Measurements from ENCODE around the gene B4GALT5. TPM values are rescaled to one million over a fixed set of nuclear protein-coding genes. Genes with fewer than 3 reads are reported as not detected.
"Not testable (repeated sequence)": the region's sequence is repeated elsewhere in the genome, so short reads cannot be mapped to it uniquely, and the experiment has no call there.

Gene B4GALT5, protein sequence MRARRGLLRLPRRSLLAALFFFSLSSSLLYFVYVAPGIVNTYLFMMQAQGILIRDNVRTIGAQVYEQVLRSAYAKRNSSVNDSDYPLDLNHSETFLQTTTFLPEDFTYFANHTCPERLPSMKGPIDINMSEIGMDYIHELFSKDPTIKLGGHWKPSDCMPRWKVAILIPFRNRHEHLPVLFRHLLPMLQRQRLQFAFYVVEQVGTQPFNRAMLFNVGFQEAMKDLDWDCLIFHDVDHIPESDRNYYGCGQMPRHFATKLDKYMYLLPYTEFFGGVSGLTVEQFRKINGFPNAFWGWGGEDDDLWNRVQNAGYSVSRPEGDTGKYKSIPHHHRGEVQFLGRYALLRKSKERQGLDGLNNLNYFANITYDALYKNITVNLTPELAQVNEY
- total RNA-seq (2014; rRNA removed) = 29.1 and 31.5 TPM in 2 replicates
- polyA plus RNA-seq (2012) = 12.1 TPM

DNA sequence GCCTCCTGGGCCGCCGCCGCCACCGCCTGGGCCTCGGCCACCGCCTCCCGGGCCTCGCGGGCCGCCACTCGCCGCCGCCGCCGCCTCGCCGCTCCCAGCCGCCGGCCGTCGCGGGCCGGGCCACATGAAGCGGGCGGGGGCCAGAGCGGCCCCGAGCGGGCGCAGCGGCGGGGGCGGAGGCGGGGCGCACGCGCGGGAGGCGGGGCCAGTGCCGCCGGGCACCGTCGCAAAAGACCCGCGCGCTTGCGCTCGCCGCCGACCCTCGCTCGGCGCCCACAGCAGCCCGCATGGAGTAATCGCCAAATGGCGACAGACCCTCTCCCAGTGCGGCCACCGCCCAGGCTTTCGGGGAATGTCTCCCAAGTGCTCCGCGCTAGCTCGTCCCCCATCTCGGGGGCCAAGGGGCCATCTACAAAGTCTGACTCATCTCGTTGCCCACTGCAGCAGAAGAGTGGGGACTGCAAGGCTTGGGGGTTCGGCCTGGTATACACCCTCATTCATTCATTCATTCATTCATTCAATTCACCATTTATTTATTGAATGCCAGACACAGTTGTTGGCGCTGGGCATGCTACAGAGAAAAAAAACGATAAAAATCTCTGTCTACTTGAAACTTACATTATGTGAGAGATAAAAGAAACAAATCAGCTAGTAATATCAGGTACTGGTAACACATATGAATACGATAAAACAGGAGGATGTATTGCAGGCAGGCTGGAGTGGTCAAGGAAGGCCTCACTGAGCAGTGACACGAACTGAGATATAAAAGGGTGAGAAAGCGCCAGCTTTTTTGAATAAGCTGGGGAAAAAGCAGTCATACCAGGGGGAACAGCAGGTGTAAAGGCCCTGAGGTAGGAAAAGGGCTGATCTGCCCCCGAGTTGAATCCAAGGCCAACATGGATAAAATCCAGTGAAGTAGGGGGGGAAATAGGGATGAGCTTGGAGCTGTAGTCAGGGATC is at the start of gene B4GALT5:
Gene B4GALT5 (minus strand): TSS at position 126 of the 960 bp plus-strand sequence. CDS start 188 bp downstream, outside the sequence.
- DNase-seq (ENCODE audit: low read depth) = peak; percentile 79

DNA sequence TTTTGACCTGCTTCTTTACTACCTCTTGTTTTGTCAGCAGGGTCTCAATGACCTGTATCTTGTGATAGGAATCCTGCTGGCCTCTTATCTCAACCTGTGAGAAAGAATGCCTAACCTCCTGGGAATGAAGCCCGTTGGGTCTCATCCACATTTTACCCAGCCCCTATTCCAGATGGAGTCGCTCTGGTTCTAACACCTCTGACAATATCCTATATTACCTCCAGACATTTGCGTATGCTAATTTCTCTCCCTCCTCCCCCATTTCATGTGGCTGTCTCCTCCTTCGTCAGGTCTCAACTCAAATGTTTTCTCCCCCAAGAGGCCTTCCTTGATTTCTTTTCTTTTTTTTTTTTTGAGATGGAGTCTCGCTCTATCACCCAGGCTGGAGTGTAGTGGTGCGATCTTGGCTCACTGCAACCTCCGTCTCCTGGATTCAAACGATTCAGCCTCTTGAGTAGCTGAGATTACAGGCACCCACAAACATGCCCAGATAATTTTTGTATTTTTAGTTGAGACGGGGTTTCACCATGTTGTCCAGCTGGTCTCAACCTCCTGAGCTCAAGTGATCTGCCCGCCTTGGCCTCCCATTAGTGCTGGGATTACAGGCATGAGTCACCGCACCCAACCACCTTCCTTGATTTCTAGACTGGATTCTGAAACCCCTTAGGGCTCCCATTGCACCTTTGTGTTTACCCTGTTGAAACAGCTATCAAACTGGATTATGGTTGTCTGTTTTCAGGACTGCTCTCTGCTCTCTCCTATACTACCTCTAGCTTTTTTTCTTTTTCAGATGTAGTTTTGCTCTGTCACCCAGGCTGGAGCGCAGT is 49.5 kb upstream of the B4GALT5 start:
- no peak for DNase-seq (ENCODE audit: low read depth)

DNA sequence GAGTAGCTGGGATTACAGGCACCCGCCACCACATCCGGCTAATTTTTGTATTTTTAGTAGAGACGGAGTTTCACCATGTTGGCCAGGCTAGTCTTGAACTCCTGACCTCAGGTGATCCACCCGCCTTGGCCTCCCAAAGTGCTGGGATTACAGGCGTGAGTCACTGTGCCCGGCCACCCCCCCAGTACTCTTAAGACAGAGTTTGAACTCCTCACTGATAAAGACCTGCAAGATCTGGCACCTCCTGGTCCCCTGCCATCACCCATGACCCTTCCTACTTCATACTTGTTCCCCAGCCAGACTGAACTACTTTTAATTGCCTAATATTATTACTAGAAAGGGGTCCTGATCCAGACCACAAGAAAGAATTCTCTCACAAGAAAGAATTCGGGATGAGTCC is 48.2 kb upstream of the B4GALT5 start:
- not testable (repeated sequence) for DNase-seq (ENCODE audit: low read depth)

DNA sequence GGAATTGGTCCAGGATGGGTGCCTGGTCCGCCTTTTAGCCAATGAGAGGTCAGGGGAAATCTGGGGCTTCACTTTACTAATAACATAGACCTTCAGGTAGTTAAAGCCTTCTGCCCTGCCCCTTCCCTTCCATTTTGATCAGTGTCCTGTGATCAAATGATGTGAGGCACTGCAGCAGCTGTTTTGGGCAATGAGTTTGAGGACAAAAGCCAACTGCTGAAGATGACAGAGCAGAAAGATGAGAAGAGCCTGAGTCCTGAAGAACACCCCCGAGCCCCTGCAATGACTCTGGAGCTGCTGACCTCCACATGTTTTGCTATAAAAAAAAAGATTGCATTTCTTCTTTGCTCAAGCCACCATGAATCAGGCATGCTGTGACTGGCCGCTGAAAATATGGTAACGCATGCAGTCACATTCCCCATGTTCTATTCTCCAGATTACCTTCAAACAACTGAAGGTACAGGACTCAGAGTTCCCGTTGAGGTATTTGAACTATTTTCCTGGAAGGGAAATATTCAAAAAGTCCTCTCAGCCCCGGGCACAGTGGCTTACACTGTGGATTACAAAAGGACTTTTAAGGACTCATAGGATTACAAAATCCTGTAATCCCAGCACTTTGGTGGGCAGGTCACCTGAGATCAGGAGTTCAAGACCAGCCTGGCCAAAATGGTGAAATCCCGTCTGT is 45.7 kb upstream of the B4GALT5 start:
- DNase-seq (ENCODE audit: low read depth) = no peak

DNA sequence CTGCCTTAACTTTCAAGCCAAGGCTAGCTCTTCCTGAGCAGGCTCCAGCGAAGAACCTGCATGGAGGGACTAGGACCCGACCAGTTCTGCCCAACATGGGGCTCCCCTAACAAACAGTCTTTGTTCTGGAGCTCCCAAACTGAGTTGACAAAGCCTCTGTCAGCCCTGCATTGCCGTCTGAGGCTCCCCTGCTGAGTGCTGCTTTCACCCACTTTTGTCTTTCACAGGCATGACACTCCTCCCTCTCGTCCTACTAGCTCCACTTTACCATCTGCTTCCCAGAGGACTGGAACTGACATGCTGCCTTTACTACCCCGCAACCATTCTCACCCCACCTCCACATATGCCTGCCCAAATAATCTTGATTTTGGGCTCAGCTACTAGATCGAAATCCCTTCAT is 45.1 kb upstream of the B4GALT5 start:
- no peak for DNase-seq (ENCODE audit: low read depth)

DNA sequence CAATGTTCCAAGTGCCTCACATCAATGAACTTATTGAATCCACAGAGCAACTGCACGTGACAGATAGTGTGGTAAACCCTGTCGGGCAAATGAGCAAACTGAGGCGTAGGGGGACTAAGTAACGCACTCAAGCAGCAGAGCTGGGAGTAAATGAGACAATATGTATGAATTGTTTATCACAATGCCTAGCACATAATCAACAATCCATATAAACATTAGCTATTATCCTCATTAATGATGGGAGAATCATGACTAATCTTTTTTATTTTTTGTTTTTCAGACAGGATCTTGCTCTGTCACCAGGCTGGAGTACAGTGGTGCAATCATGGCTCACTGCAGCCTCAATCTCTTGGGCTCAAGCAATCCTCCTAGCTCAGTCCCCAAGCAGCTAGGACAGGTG is 43.9 kb upstream of the B4GALT5 start:
- DNase-seq (ENCODE audit: low read depth) = no peak

DNA sequence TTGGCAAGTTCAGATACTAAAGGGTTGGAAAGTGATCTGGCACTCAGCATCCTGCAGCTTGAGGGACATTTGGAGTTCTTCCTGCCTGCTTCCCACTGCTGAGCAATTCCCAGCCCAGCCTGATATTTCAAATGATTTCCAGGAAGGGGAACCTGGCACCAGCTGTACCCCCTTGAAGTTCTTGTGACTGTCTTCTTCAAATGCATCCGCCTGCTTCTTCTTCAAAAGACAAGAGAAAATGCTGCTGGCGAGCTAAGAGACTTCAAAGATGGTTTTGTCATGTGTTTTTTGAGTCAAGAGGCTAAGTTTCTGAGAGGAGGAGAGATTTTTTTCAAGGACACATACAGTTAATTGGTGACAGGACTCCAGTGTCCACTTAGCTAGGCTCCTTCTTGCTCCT is 42.6 kb upstream of the B4GALT5 start:
- DNase-seq (ENCODE audit: low read depth) = no peak

DNA sequence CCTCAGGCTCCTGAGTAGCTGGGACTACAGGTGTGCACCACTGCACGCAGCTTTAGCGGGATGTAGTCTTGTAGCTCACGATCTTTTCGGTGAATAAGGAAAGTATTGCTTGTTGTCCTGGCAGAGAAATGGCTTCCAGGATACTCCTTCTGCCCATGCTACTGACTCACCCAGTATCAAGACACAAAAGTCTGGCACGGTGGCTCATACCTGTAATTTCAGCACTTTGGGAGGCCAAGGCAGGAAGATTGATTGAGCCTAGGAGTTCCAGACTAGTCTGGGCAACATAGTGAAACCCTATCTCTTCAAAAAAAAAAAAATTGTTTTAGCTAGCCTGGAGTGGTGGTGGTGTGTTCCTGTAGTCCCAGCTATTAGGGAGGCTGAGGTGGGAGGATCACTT is 40.9 kb upstream of the B4GALT5 start:
- DNase-seq (ENCODE audit: low read depth) = no peak

DNA sequence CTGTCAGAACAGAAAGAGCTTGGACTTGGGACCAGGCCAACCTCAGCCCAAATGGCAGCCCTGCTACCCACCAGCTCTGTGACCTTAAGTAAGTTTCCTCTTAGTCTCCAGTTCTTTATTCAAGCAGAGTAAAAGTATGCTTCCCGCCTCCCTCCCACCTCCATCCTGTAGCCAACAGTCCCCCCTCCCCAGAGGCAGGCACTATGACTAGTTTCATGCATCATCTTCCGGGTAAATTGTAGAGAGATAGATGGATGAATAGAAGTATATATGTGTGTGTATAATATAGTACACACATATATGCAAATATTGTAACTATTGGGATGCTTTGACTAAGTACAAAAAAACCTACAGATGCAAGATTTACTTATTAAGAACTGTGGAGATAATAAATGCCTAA is 39.5 kb upstream of the B4GALT5 start:
- no peak for DNase-seq (ENCODE audit: low read depth)

DNA sequence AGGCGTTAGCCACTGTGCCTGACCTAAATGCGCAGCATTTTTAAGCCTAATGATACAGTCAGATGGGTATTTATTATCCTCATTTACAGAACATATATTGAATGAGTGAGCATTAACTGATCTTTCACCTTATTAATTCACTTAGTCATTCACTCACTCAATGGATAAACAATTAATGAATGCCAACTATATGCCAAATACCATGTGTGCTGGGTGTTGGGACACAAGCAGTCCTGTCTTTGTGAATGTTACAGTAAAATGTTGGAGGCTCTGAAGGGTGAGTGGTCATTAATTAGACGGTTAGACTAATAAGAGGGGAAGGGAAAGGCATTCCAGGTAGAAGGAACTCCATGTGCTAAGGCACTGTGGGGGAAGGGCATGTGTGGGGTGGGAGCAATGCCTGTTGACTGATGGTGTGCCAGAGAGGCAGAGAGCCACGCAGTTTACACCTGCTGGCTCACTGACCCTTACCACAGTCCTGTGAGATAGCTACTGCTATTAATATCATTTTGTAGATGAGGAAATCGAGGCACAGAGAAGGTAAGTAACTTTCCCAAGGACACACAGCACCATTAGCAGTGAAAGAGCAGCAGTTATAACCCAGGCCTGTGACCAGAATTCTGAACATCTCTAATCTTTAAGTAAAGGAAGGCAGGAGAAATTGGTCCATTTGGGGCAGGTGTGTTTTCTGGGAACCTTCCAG is 38.7 kb upstream of the B4GALT5 start:
- DNase-seq (ENCODE audit: low read depth) = no peak

DNA sequence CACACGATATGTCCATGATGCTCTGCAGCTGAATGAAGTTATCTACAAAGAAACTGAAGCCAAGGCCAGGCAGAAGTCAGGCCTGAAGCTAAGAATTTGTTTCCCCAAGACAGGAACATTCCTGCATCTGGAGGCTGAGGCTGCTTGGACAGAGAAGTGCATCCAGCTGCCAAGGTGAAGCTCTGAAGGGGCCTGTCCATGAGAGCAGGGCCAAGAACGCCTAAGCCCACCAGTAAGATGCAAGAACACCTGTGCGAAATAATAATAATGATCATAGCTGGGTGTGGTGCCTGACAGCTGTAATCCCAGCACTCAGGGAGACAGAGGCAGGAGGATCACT is 37.7 kb upstream of the B4GALT5 start:
- DNase-seq (ENCODE audit: low read depth) = no peak

DNA sequence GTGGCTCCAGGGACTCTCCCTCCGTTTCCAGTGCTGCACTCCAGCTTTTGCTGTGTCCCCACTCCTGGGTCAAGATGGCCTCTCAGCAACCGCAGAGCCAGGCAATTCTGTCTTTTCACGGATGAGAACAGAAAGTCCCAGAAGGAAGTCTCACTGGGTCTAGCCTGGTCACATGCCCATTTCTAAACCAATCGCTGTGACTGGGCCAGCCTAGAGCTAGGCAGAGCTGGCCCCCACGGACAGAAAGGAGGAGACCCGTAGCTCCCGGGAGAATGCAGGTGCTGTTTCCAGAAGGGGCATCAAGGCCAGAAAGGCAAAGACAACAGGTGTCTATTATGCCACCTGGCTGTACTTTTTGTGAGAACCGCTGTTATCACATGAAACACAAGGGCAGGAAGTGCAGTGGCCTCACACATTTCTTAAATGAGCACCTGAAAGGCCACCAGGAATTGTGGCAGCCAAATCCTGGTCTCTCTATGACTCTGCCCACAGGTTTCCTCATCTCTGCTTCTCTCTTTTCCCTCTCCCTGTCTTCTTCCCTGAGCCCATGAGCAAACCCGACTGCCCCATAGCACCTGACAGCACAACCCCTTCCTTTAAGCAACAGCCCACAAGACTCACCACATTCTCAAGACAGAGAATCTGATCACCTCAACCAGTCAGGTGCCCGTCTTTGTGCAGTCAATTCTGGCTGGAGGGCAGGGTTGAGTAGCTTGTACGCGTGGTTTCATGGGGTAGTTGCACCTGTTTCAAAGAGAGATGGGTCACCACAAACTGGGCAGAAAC is 37.1 kb upstream of the B4GALT5 start:
- no peak for DNase-seq (ENCODE audit: low read depth)

DNA sequence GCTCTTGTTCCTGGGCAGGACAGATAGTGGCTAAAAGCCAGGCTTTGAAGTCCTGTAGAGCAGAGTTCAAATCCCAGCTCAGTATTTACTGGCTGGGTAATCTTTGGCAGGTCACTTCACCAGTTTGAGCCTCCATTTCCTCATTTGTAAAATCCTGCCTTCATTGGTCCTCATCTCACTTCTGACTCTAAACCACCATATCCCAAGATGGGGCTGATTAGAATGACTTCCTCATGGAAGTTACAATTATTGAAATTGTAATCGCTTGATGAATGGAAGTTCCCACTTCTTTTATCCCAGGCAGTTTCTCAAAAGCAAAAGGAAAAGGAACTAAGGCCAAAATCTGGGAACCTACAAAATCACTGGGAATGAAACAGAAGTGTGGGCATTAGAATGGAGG is 35.9 kb upstream of the B4GALT5 start:
- DNase-seq (ENCODE audit: low read depth) = no peak

DNA sequence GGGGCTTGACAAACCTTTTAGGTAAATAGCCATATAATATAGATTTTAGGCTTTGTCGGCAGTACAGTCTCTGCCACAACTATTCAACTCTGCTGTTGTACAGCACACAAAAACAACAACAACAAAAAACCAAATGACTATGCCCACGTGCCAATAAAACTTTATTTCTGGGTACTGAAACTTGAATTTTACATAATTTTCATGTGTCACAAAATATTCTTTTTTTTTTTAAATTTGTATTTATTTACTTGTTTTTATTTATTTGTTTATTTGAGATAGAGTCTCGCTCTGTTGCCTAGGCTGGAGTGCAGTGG is 34.8 kb upstream of the B4GALT5 start:
- DNase-seq (ENCODE audit: low read depth) = no peak

DNA sequence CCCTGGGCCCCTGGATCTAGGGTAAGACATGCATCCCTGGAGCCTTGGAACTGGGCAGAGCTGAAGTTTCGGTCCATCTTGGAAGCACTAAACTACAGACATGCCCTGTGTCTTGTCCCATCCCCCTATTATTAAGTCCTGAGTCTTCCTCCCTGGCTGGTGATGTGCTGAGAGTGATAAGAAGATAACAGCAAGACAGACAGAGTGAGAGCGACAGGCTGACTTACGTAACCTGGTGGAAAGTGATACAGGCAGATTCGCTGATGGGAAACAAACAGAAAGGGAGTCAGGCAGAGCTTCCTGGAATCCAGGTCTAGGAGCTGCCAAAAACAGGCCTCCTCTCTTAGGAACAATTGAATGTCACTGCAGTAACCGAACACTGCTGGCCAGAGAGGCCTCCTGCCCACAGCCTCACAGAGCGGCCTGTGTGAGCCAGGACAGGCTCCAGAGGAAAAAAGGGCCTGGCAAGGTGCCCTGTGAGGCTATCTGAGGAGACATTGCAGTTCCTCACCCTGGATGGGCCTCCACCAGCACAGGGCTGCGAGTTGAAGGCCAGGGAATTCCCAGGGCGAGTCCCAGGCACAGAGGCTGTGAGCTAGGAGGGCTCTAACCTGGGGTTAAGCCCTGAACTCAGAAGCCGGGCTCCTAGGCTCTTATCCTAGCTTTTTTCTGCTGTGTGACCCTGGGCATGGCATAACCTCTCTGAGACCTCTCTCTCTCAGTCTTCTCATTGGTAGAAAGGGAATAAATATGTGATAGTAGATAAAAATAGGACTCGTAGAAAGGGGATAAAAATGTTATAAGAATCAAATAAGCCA is 34.2 kb upstream of the B4GALT5 start:
- DNase-seq (ENCODE audit: low read depth) = no peak

DNA sequence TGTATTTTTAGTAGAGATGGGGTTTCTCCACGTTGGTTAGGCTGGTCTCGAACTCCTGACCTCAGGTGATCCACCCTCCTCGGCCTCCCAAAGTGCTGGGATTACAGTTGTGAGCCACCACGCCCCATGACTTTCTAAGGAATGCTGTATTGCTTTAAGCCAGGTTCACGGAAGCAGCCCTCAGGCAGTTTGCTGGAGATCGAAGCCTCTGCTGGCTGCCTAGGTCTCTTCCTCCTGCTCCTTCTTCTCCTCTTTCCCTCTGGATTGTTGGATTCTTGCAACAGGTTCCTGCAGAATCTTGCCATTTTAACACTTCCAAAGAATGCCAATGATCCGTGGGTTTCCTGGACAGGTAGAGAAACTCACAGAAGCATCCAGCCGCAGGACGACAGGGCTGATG is 29.3 kb upstream of the B4GALT5 start:
- DNase-seq (ENCODE audit: low read depth) = no peak

DNA sequence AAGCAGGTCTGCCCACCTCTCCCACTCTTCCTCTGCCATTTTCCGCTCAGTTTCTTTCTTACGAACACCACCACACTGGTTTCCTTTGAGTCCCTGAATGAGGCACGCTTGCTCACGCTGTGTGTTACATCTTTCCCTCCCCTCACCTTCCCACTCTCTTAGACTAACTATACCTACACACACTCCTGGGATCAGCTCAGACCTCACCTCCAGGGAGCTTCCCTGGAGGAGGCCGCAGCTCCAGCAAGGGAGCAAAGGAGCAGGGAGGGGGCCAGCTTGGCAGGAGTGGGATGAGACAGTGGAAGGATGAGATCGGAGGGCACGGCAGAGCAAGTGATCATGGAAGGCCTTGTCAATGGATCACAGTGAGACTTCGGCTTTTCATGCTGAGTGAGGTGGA is 28.3 kb upstream of the B4GALT5 start:
- no peak for DNase-seq (ENCODE audit: low read depth)

DNA sequence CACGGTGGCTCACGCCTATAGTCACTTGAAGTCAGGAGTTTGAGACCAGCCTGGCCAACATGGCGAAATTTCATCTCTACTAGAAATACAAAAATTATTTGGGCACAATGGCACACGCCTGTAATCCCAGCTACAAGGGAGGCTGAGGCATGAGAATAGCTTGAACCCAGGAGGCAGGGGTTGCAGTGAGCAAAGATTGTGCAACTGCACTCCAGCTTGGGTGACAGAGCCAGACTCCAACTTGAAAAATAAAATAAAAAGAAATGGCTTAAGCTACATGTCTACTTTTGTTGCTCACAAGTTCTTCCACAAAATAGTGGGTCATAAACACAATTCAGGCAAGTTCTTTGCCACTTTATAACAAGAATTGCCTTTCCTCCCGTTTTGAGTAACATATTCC is 27.1 kb upstream of the B4GALT5 start:
- no peak for DNase-seq (ENCODE audit: low read depth)

DNA sequence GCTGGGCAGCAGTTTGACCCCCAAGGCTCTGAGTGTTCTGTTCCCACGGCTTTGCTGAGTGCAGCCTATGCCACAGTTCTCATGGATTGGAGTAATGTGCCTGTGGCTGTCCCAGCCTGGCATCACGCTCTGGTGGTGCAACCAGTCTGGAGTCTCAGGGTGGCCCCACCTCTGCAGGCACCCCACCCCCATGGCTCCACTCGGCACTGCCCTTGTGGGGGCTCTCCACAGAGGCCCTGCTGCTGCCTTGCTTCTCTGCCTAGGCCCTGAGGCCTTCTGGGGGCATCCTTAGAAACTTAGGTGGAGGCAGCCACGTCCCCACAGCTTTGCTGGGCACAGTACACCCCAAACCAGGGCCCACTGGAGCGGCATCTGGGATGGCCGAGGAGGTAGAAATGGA is 25.4 kb upstream of the B4GALT5 start:
- DNase-seq (ENCODE audit: low read depth) = no peak
